K562 (cell line): Measurements from ENCODE around the gene IGF1R. TPM values are rescaled to one million over a fixed set of nuclear protein-coding genes. Genes with fewer than 3 reads are reported as not detected.

Experiments
- BMI1 ChIP-seq: fragments of 150-350 bp; IDR thresholded peaks from 2 replicates; pipeline ENCODE4 v1.6.1; 2014; ENCODE audit warnings: low read length
- CEBPB ChIP-seq: fragments of 450-650 bp; IDR thresholded peaks from 2 replicates; pipeline ENCODE4 v1.6.1; 2016; ENCODE audit warnings: missing genetic modification characterization, missing compliant biosample characterization
- CREB5 ChIP-seq: fragments of 250-450 bp; sonication (Bioruptor Pico); IDR thresholded peaks from 2 replicates; pipeline ENCODE4 v1.5.0; 2020; ENCODE audit warnings: mild to moderate bottlenecking
- EHMT2 ChIP-seq: fragments of 450-650 bp; IDR thresholded peaks from 2 replicates; pipeline ENCODE4 v1.6.1; 2018; ENCODE audit warnings: antibody characterized with exemption
- FOXK2 ChIP-seq, 2 experiments: fragments of 450-650 bp; IDR thresholded peaks in 1 of 2; conservative IDR thresholded peaks in 1 of 2; 2 replicates each; pipeline ENCODE4 v1.6.1; 2016; ENCODE audit warnings: low read depth in 2 of 2, mild to moderate bottlenecking in 1 of 2
- NRF1 ChIP-seq, 2 experiments: fragments of 450-650 bp; IDR thresholded peaks in 1 of 2; conservative IDR thresholded peaks in 1 of 2; 2 replicates each; pipeline ENCODE4 v1.6.1; 2014; ENCODE audit warnings: mild to moderate bottlenecking in 2 of 2
- NUFIP1 ChIP-seq: fragments of 450-650 bp; IDR thresholded peaks from 2 replicates; pipeline ENCODE4 v1.6.1; 2018; ENCODE audit not compliant: partially characterized antibody
- RERE ChIP-seq: sonication (generic); formaldehyde crosslinking; IDR thresholded peaks from 2 replicates; pipeline ENCODE4 v1.8.0; 2023; ENCODE audit warnings: missing genetic modification reagents, mild to moderate bottlenecking, borderline replicate concordance
- SMC3 ChIP-seq: conservative IDR thresholded peaks from 2 replicates; pipeline ENCODE4 v1.6.1; 2011; ENCODE audit warnings: low read depth, low read length, improper control_type of control experiment; ENCODE audit not compliant: insufficient read depth
- TBL1XR1 ChIP-seq, 2 experiments: IDR thresholded peaks; 2 replicates each; pipeline ENCODE4 v1.6.1; 2012; ENCODE audit warnings: improper control_type of control experiment in 2 of 2, low read length in 2 of 2, mild to moderate bottlenecking in 1 of 2
- TFE3 ChIP-seq: fragments of 450-650 bp; formaldehyde crosslinking; IDR thresholded peaks from 2 replicates; pipeline ENCODE4 v1.4.0; 2020; ENCODE audit warnings: mild to moderate bottlenecking, mixed read lengths
- ZNF143 ChIP-seq: sonication (generic); formaldehyde crosslinking; IDR thresholded peaks from 2 replicates; pipeline ENCODE4 v1.9.0; 2022; ENCODE audit warnings: mild to moderate bottlenecking, missing genetic modification reagents
- ZNF212 ChIP-seq: fragments of 450-650 bp; formaldehyde crosslinking; IDR thresholded peaks from 2 replicates; pipeline ENCODE4 v1.4.0; 2020; ENCODE audit warnings: mild to moderate bottlenecking
- ZNF639 ChIP-seq, 2 experiments: fragments of 200-800 bp in 1 of 2; sonication (Bioruptor generic) in 1 of 2; sonication (generic) in 1 of 2; formaldehyde crosslinking in 1 of 2; IDR thresholded peaks in 1 of 2; conservative IDR thresholded peaks in 1 of 2; 2 replicates each; pipeline versions ENCODE4 v1.5.0 to v1.6.1; 2016 to 2020; ENCODE audit warnings: missing compliant biosample characterization in 1 of 2, missing genetic modification characterization in 1 of 2, missing genetic modification reagents in 1 of 2
- ZNF76 ChIP-seq: fragments of 250-450 bp; sonication (Bioruptor Pico); IDR thresholded peaks from 2 replicates; pipeline ENCODE4 v1.4.0; 2020; ENCODE audit warnings: mild to moderate bottlenecking, moderate library complexity, borderline replicate concordance
- polyA plus RNA-seq, 8 experiments: library from polyadenylated mRNA; depleted of rRNA in 4 of 8; stranded (reverse) in 5 of 8; unstranded in 3 of 8; fragments of >200 nt; fragmentation: Nextera tagmentation in 2 of 8; fragmentation: Illumina TruSeq in 1 of 8; extraction: Ambion mirVana in 2 of 8; extraction: Trizol in 1 of 8; gene quantifications; 2 replicates each; pipeline versions ENCODE4 v1.2.1 to v1.2.3, GENCODE V29; 2011 to 2014; ENCODE audit warnings: inconsistent platforms in 1 of 8, missing spikeins in 1 of 8
- total RNA-seq, 7 experiments: library from RNA; depleted of rRNA in 6 of 7; stranded (reverse); fragments of >200 nt in 6 of 7; fragmentation: Illumina TruSeq in 2 of 7; extraction: Trizol in 2 of 7; gene quantifications; 2 replicates each; pipeline versions ENCODE4 v1.2.1 to v1.2.3, GENCODE V29; 2011 to 2021; ENCODE audit warnings: low replicate concordance in 1 of 7

IGF1R gene
- total and polyA plus RNA-seq, 9 of the 15 experiments (the other 6 are each of a cell fraction or from before 2014, with no cell fraction given): 0.35 to 8.0 (median 1.6) TPM

GRCh38 chr15:98889930-98890695, 241.8 kb downstream of the IGF1R start (continued):
- no peak for TF ChIP-seq RERE (CRISPR knock-in tag)
- TF ChIP-seq ZNF76 (CRISPR knock-in tag): no peak
- no peak for TF ChIP-seq NUFIP1
- no peak for TF ChIP-seq ZNF212 (CRISPR knock-in tag)
- TF ChIP-seq ZNF143 (CRISPR knock-in tag): no peak
- TF ChIP-seq CREB5 (CRISPR knock-in tag): no peak
- TF ChIP-seq TFE3 (CRISPR knock-in tag): no peak
- TF ChIP-seq CEBPB (tag): peak; percentile 46
- TF ChIP-seq EHMT2: no peak
- no peak for TF ChIP-seq SMC3
- TF ChIP-seq BMI1: no peak
- no peak for TF ChIP-seq FOXK2 (conservative IDR thresholded peaks at IDR 0.05 in 1 of 2, IDR thresholded peaks at IDR 0.05 in 1 of 2; ENCODE audit: low read depth in 2 of 2)
- no peak for TF ChIP-seq NRF1 (conservative IDR thresholded peaks at IDR 0.05 in 1 of 2, IDR thresholded peaks at IDR 0.05 in 1 of 2)
- TF ChIP-seq ZNF639 (CRISPR knock-in tag; conservative IDR thresholded peaks at IDR 0.05 in 1 of 2, IDR thresholded peaks at IDR 0.05 in 1 of 2): peak in 1 of 2 experiments; percentile 57; a peak in 1 of 4 replicates
- TF ChIP-seq TBL1XR1 (IDR thresholded peaks at IDR 0.05; ENCODE audit: low read length in 2 of 2): no peak
